HG03439 (cell line): Measurements from ENCODE around the gene SIL1.
"Not testable (repeated sequence)": the region's sequence is repeated elsewhere in the genome, so short reads cannot be mapped to it uniquely, and the experiment has no call there.

Experiments used
- ATAC-seq: cut with Tn5 transposase; IDR thresholded peaks from one replicate; pipeline ENCODE4 v1.9.1; 2021; ENCODE audit warnings: mild to moderate bottlenecking, moderate library complexity; ENCODE audit not compliant: unreplicated experiment

The SIL1 gene

DNA sequence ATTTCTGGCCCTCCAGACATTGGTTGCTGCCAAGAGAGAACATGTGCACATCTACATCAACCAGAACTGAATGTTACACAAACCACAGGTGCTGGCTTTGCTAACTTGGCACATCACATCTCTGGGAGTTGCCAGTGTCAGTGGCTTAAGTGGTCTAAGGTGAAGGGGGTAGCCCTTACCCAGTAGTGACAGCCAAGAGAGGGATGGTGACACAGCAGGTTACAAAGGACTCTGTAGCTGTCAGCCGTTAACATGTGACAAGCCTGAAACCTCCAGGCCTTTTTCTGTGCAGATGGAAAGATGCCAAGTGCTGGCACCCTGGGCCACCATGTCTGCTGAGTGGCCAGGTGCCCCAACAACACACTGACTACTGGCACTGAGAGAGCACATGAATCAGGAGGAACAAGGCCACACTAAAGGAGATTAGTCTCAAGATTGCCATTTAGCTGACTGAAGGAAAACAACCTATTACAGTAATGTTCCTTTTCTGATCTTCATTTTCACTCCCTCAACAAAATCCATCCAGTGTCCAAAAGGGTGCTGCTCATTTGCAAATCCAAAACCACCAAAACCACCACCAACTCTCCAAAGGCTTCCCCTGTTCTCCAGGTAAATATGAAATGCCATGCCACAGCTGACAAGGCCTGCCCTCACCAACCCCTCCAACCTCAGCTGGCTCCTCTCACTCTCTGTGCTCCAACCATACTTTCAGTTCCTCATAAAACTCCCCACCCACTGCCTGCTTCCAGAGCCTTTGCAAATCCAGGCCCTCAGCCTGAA is 20.2 kb downstream of the SIL1 start:
- peak; percentile 41 for ATAC-seq

DNA sequence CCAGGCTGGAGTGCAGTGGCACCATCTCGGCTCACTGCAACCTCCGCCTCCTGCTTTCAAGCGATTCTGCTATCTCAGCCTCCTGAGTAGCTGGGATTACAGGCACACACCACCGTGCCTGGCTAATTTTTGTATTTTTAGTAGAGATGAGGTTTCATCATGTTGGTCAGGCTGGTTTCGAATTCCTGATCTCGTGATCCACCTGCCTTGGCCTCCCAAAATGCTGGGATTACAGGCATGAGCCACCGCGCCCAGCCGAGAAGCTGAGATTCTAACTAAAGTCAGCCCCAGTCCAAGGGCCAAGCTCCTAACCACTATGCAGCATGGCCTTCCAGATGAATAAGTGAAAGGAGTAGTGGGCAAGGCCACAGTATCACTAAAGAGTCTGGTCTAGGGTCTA is 20.9 kb downstream of the SIL1 start:
- ATAC-seq = not testable (repeated sequence)

DNA sequence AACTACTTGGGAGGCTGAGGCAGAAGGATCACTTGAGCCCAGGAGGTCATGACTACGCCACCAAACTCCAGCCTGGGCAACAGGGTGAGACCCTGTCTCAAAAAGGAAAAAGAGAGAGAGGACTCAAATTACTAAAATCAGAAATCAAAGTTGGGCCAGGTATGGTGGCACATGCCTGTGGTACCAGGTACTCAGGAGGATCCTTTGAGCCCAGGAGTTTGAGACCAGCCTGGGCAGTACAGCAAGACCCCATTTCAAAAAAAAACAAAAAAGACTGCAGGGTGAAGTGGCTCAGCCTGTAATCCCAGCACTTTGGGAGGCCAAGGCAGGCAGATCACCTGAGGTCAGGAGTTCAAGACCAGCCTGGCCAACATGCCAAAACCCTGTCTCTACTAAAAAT is 23.8 kb downstream of the SIL1 start:
- ATAC-seq = not testable (repeated sequence)

DNA sequence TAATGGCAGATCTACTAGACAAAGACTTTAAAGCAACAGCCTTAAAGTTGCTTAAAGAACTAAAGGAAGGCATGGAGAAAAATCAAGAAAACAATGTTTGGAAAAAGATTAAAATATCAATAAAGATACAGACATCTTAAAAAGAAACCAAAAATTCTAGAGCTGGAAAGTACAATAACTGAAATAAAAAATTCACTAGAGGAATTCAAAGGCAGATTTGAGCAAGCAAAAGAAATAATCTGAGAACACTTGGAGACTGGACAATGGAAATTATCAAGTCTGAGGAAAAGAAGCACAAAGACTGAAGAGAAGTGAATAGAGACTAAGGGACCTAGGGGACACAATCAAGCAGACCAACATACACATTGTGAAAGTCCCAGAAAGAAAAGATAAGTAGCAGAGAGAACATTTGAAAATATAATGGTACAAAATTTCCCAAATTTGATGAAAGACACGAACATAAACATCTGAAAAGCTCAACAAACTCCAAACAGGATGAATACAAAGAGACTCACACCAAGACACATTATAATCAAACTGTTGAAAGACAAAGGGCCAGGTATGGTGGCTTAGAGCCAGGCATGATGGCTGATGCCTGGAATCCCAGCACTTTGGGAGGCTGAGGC is 26.3 kb downstream of the SIL1 start:
- ATAC-seq = no peak

DNA sequence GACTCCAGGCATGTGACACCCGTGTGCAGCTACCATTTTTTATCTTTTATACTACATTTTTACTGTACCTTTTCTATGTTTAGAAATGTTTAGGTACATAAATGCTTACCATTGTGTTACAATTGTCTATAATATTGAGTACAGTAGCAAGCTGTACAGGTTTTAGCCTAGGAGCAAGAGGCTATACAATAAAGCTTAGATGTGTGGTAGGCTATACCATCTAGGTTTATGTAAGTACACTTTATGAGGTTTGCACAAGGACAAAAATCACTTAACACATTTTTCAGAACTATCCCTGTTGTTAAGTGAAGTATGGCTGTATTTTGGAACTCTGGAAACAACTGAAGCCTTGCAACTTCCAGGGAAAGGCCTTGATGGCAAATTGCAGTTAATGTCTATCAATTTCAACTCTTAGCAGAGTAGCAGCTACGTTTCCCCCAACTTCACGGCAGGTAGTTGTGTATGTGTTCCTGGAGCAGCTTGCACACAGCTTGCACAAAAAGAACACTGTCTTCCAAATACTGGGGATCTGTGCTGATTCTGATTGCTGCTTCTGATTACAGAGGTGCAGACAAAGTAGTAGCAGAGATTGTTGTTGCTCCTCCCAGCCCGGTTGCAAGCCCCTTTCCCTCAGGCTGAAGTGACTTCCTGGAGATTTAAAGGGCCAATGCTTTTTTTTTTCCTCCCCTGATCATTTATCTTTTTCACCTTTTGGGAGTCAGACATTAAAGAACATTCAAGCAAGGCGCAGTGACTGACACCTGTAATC is 30.0 kb downstream of the SIL1 start:
- no peak for ATAC-seq

DNA sequence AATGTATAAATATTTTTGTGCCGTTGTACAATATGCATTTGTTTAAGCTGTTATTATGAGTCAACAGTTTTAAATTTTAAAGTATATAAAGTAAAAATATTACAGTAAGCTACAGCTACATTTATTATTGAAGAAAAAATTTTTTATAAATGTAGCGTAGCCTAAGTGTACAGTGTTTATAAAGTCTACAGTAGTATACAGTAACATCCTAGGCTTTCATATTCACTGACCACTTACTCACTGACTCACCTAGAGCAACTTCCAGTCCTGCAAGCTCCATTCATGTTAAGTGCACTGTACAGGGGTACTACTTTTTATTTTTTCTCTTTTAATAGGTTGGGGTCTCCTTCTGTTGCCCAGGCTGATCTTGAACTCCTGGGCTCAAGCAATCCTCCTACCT is 30.6 kb downstream of the SIL1 start:
- no peak for ATAC-seq

DNA sequence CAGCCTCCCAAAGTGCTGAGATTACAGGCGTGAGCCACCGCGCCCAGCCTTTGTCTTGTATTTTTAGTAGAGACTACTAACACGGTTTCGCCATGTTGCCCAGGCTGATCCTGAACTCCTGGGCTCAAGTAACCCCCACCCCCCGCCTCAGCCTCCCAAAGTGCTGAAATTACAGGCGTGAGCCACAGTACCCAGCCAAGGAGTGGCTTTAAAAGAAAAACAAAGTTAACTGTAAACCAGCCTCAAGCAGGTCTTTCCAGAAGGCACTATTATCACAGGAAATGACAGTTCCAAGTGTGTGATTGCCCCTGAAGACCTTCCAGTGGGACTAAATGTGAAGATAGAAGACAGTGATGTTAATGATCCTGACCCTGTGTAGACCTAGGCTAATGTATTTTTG is 31.1 kb downstream of the SIL1 start:
- no peak for ATAC-seq

DNA sequence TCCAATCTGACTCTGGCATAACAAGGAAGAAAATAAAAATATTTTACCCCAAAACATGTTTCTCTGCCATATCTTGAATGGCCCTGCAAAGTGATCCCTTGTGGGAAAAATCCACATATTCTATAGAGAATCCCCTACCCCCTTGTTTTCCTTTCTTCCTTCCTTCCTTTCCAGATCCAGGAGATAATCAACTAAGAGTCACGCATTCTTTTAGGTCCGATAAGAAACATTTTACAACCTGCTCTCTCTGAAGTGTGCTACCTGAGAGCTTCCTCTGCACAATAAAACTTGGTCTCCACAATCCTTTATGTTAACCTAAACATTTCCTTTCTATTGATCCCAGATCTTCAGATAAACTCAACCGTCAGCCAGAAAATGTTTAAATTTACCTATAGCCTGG is 33.3 kb downstream of the SIL1 start:
- not testable (repeated sequence) for ATAC-seq

DNA sequence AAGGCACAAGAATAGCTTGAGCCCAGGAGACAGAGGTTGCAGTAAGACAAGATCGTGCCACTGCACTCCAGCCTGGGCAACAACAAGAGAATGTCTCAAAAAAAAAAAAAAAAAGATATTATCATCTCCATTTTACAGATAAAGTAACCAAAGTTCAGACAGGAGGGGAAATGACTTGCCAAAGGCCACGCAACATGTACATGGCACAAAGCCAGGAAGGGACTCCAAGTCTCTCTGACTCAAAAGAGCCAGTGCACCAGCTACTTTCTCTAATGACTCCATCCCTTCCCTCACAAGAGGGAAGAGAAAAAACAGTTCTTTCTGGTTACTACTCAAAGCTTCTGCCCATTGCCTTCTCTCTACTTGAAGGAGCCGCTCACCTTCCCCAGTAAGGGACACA is 34.1 kb downstream of the SIL1 start:
- no peak for ATAC-seq

DNA sequence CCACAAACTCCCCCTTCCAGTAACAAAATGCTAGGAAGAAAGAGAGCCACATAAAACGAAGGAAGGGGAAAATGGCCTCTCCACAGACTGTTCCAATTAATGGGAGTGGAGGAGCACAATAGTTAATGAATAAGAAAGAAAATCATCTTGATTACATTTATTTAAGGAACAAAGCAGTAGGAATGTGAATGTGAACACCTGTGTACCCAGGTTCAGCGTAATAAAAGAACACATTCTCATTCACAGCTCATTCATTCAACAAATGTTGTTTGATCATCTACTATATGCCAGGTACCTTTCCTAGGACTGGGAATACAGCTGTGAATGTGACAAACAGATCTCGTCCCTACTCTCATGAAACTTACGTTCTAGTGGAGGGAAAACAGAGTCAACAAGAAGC is 35.7 kb downstream of the SIL1 start:
- ATAC-seq = no peak

DNA sequence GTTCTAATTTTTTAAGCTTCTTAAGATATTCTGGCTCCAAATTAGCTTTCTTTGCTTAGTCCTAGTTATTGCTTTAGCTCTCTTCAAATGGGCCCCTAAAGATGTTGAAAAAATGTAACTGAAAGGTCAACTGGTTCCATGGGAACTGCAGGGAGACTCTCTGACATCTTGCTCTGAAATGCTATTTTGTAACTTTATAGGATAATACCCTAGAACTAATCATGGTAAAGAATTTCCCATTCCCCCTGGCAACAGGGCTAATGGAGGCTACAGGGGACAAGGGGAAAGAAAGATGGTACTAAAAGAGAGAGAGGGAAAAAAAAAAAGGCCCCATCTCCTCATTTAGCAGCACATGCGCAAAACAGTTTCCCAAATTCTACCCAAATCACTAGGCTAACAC is 39.4 kb downstream of the SIL1 start:
- ATAC-seq = no peak

DNA sequence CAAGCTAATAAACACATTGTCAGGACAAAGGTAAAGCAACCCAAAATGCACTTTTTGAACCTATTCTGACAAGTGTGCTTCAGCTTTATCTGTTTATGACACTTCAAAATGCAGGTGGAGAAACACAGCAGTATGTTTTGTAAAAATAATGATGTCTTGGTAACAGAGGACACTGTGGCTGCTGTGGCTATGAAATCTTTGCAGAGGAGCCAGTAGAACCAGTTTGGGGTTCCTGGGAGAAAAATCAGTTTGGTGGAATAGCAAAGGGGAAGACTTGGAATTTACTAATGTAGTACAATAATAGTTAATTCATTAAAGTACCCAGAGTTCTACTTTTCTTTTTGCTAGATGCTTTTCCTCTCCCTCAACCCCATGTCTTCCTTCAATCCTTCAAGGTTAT is 40.6 kb downstream of the SIL1 start:
- ATAC-seq = no peak

DNA sequence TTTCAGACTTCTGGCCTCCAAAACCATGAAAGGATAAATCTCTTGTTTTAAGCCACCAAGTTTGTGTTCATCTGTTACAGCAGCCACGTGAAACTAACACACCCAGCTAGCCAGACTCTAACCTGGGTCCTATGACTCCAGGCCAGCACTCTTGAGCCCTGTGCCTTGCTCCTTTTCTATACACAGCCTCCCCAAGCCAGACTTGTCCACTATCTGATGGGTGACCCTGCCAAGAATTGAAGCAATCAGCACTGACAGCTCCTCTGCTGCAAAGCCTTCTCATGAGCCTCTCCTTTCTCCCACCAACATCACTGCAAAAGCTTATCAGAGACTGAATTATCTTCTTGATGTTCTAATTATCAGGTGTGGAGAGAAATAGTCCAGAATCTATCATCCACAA is 41.4 kb downstream of the SIL1 start:
- no peak for ATAC-seq

DNA sequence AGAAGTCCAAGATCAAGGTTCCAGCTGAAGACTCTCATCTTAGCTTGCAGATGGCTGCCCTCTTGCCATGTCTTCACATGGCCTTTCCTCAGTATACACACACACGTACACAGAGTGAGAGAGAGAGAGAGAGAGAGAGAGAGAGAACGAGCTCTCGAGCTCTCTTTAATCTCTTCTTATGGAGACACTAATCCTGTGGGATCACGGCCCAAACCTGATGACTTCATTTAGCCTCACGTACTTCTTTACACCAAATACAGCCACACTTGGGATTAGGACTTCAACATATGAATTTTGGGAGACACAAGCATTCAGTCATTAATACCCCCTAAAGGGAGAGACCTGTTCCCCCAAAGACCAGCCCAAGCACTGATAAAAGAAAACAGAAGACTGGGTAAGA is 42.8 kb downstream of the SIL1 start:
- no peak for ATAC-seq

DNA sequence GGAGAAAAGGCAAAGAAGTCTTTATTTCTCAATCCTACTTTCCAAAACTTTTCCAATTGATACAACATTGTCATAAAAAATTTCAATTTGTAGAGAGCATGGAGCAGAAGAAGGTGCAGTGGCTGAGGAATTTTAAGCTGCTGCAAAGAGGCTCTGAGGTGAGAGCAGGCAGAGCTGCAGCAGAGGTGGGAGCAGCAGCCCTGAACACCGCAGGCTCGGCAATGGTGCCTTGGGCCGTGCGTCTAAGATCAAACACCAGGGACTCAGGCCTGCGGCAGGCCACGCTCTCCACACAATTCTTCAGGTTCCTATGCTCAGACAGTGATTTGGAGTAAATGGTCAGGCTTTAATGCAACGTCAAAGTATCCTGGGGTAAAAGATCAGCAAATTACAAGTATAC is 46.3 kb downstream of the SIL1 start:
- no peak for ATAC-seq

DNA sequence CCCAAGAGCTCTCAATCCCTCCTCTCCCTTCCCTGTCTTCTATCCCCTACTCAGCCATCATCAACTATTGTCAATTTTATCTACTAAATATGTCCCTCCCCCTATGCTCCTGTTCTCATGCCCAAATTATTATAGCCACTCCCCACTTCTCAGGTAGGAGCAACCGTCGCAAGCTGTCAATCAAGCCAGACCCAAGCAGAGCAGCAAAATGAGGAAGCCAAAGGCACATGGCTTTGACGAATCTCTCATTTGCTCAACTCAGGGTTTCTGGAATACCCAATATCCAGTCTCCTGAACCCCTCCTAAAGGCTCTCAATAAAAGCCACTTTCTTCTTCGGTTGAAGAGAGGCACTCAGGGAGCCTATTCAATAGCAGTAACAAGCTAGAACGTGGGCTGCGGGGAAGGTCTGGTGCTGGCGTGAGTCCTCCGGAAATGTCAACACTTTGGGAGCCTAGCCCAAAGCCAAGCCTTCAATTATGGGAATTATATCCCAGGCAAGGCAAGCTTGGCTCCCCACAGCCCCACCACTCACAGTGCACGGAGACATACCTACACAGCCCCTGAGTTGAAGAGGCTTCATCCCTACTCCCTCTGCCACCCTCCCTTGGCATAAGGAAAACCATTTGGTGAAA is 47.7 kb downstream of the SIL1 start:
- ATAC-seq = no peak

DNA sequence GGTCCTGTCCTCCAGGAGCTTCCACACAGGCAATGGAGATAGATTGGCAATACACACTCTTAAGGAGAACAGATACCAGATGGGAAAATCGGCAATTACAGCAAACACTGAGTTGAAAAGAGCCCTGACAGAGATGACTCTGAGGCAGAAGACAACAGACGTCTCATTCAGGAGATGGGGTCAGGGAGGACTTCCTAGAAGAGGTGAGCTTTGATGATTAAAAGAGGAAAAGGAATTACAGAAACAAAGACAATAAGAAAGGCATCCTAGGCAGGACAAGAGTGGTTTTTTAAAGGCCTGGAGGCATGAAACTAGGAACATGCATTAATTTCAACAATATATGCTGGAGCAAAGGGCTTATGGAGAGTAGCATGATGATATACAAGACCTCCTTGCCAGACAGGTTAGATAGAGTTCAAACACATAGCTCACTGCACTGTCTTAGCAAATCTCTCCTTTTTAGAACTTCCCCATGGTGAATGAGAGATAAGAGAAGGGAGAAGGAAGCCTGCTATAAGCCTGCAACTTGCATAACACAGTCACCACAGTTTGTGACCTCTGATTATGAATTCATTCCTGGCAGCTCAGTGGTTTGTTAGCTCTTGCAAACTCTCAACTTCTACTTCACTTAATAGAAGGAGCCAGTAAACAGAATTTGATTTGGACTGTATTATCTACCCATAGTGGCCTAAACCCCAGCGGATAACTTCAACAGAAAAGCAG is 48.5 kb downstream of the SIL1 start:
- ATAC-seq = no peak

DNA sequence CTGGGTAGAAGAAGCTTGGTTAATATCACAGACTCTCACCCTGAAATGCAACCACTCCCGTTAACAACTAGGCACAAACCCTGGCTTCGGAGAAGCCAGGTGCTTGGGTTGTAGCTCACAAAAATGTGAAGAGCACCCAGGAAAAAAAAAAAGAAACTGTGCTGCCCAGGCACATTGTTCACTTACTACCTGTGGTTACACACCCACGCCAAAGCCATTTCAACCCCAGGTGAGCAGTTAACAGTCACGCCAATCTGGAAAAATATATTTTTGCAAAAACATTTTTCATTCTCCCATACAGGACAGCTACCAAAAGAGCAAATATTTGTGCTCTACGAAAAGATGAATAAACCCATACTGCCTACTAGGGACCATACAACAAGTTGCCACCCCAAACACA is 49.2 kb downstream of the SIL1 start:
- ATAC-seq = no peak

DNA sequence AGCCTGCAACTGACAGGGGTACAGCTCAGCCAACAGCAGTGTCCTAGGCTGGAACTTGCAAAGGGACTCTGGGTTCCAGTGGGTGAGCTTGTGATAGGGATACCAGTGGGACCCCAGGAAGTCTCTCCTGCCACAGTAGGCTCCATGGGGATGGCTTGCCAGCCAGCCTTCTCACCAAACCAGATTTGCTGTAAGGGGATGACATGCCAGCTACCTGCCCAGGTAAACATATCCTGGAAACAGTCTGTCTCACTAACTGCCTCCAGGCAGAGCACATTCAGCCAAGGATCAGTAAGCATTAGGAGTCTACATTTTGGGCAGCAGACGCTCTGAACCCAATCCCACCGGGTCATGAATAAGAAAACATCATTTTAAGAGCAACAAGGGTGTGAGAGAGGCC is 49.9 kb downstream of the SIL1 start:
- ATAC-seq = no peak

DNA sequence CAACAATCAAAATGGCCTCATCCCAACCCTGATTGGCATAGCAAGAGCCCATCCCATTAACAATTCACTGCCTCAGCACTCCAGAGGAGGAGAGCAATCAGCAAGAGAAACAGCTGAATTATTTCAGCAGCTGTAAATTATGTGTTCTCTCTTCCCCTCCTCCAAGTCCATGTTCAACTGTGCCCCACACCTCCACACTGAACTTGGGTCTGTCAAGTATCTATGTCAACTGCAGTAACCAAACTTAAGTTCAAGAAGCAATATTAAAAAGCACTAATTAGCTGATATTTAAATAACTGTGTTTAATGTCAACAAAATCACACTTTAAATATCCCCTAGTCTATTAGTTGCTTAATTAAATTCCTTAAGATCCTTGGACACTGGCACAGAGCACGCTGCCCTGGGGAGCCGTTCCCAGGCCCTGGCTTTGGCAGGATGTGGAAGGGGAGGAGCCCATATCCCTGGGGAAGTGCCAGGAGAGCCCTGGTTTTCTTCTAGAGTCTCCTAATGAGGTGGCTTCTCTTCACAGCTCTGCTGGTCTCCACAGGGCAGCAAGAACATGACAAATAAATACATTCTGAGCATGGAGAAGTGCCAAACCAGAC is 50.6 kb downstream of the SIL1 start:
- ATAC-seq = no peak
